ENCODE results near the gene NCF1.
"Not testable (repeated sequence)": the region's sequence is repeated elsewhere in the genome, so short reads cannot be mapped to it uniquely, and the experiment has no call there.

- not testable (repeated sequence) for TF ChIP-seq CTCF, POLR2A (IDR thresholded peaks at IDR 0.05)
Observed at GRCh38 chr7:74730186-74730585, 43.6 kb upstream of the NCF1 start.

Measured in testis (tissue), 2 donors.